H9 (cell line): Measurements from ENCODE around the gene MPP1. TPM values are rescaled to one million over a fixed set of nuclear protein-coding genes. Genes with fewer than 3 reads are reported as not detected.

Experiments
- DNase-seq: peaks from one replicate; pipeline ENCODE4 v3.0.0-alpha.2; 2017
- H2AFZ ChIP-seq: one replicate; pipeline ENCODE4 v1.6.1; 2013; ENCODE audit warnings: mild to moderate bottlenecking, low read length, control low read depth, moderate library complexity
- H2AK5ac ChIP-seq: 2 replicates; pipeline ENCODE4 v1.6.1; 2013; ENCODE audit warnings: low read length, control low read depth, mixed read lengths; ENCODE audit not compliant: insufficient read length
- H2BK120ac ChIP-seq: one replicate; pipeline ENCODE4 v1.6.1; 2013; ENCODE audit warnings: low read depth, mild to moderate bottlenecking, low read length, control low read depth, inconsistent platforms; ENCODE audit not compliant: poor library complexity, severe bottlenecking
- H2BK12ac ChIP-seq: 2 replicates; pipeline ENCODE4 v1.6.1; 2013; ENCODE audit warnings: low read length, control low read depth, mixed read lengths, low read depth; ENCODE audit not compliant: insufficient read length
- H2BK15ac ChIP-seq: 2 replicates; pipeline ENCODE4 v1.6.1; 2013; ENCODE audit warnings: low read depth, low read length, control low read depth
- H2BK20ac ChIP-seq: one replicate; pipeline ENCODE4 v1.6.1; 2013; ENCODE audit warnings: low read depth, mild to moderate bottlenecking, low read length, control low read depth, inconsistent platforms; ENCODE audit not compliant: poor library complexity, severe bottlenecking
- H2BK5ac ChIP-seq: 2 replicates; pipeline ENCODE4 v1.6.1; 2013; ENCODE audit warnings: low read length, control low read depth, mixed read lengths; ENCODE audit not compliant: insufficient read length
- H3K14ac ChIP-seq: 2 replicates; pipeline ENCODE4 v1.6.1; 2013; ENCODE audit warnings: low read length, control low read depth; ENCODE audit not compliant: insufficient read depth
- H3K18ac ChIP-seq: 2 replicates; pipeline ENCODE4 v1.6.1; 2013; ENCODE audit warnings: low read depth, mild to moderate bottlenecking, mixed read lengths, low read length, control low read depth; ENCODE audit not compliant: insufficient read length
- H3K23ac ChIP-seq: 2 replicates; pipeline ENCODE4 v1.6.1; 2013; ENCODE audit warnings: low read length, control low read depth, mixed read lengths, low read depth; ENCODE audit not compliant: insufficient read length
- H3K23me2 ChIP-seq: 2 replicates; pipeline ENCODE4 v1.6.1; 2013; ENCODE audit warnings: low read depth, mild to moderate bottlenecking, mixed read lengths, low read length, control low read depth; ENCODE audit not compliant: insufficient read length, poor library complexity, severe bottlenecking
- H3K27ac ChIP-seq: 2 replicates; pipeline ENCODE4 v1.5.1; 2013; ENCODE audit warnings: low read length, control low read depth, mixed read lengths, low read depth; ENCODE audit not compliant: insufficient read length
- H3K27me3 ChIP-seq: 2 replicates; pipeline ENCODE4 v1.6.1; 2013; ENCODE audit warnings: low read length, control low read depth, inconsistent platforms; ENCODE audit not compliant: insufficient read depth
- H3K4ac ChIP-seq: 2 replicates; pipeline ENCODE4 v1.6.1; 2013; ENCODE audit warnings: low read depth, mild to moderate bottlenecking, control low read depth, inconsistent platforms, low read length, moderate library complexity
- H3K4me1 ChIP-seq: 2 replicates; pipeline ENCODE4 v1.6.1; 2013; ENCODE audit warnings: low read length, control low read depth, inconsistent platforms; ENCODE audit not compliant: insufficient read depth
- H3K4me2 ChIP-seq: 2 replicates; pipeline ENCODE4 v1.6.1; 2013; ENCODE audit warnings: low read length, control low read depth, mixed read lengths; ENCODE audit not compliant: insufficient read length, insufficient read depth
- H3K56ac ChIP-seq: 2 replicates; pipeline ENCODE4 v1.6.1; 2013; ENCODE audit warnings: low read depth, mild to moderate bottlenecking, mixed read lengths, low read length, control low read depth; ENCODE audit not compliant: insufficient read length
- H3K79me1 ChIP-seq: 2 replicates; pipeline ENCODE4 v1.6.1; 2013; ENCODE audit warnings: low read depth, mild to moderate bottlenecking, moderate library complexity, low read length, control low read depth, inconsistent platforms; ENCODE audit not compliant: insufficient read depth, poor library complexity, severe bottlenecking
- H3K79me2 ChIP-seq: 2 replicates; pipeline ENCODE4 v1.6.1; 2013; ENCODE audit warnings: low read length, control low read depth, inconsistent platforms; ENCODE audit not compliant: insufficient read depth
- H3K9ac ChIP-seq: 2 replicates; pipeline ENCODE4 v1.6.1; 2013; ENCODE audit warnings: low read length, control low read depth, mixed read lengths; ENCODE audit not compliant: insufficient read length; ENCODE audit errors: extremely low read depth
- H3K9me3 ChIP-seq: one replicate; pipeline ENCODE4 v1.6.1; 2013; ENCODE audit warnings: low read depth, low read length, inconsistent platforms; ENCODE audit not compliant: control insufficient read depth
- H3T11ph ChIP-seq: one replicate; pipeline ENCODE4 v1.6.1; 2013; ENCODE audit warnings: mild to moderate bottlenecking, low read length, control low read depth, inconsistent platforms
- H4K20me1 ChIP-seq: one replicate; pipeline ENCODE4 v1.6.1; 2013; ENCODE audit not compliant: control insufficient read depth, insufficient read length, insufficient read depth
- H4K5ac ChIP-seq: 2 replicates; pipeline ENCODE4 v1.6.1; 2013; ENCODE audit warnings: low read depth, mild to moderate bottlenecking, mixed read lengths, low read length, control low read depth; ENCODE audit not compliant: insufficient read length
- H4K8ac ChIP-seq: replicated peaks from 2 replicates; pipeline ENCODE4 v1.6.1; 2013; ENCODE audit warnings: low read length, control low read depth, mixed read lengths, low read depth; ENCODE audit not compliant: insufficient read length
- H4K91ac ChIP-seq: 2 replicates; pipeline ENCODE4 v1.6.1; 2013; ENCODE audit warnings: low read depth, mild to moderate bottlenecking, moderate library complexity, mixed read lengths, low read length, control low read depth; ENCODE audit not compliant: insufficient read length
- H3K27ac Mint-ChIP-seq, 3 experiments: 2 replicates in 2 of 3; 3 replicates in 1 of 3; pipeline ENCODE4 v1.8.0; 2020 to 2021; ENCODE audit warnings: mixed read lengths in 3 of 3, mild to moderate bottlenecking in 1 of 3, moderate library complexity in 1 of 3
- H3K27me3 Mint-ChIP-seq: 2 replicates; pipeline ENCODE4 v1.8.0; 2021; ENCODE audit warnings: low read depth, mild to moderate bottlenecking, moderate library complexity, mixed read lengths
- H3K36me3 Mint-ChIP-seq, 3 experiments: 2 replicates in 2 of 3; 3 replicates in 1 of 3; pipeline ENCODE4 v1.8.0; 2020 to 2021; ENCODE audit warnings: low read depth in 3 of 3, mixed read lengths in 3 of 3; ENCODE audit not compliant: insufficient read depth in 1 of 3
- H3K4me1 Mint-ChIP-seq, 2 experiments: 2 replicates each; pipeline ENCODE4 v1.8.0; 2020; ENCODE audit warnings: mixed read lengths in 2 of 2
- H3K4me3 Mint-ChIP-seq, 2 experiments: 2 replicates in 1 of 2; 3 replicates in 1 of 2; pipeline ENCODE4 v1.8.0; 2020 to 2021; ENCODE audit warnings: mild to moderate bottlenecking in 2 of 2, mixed read lengths in 2 of 2, moderate library complexity in 1 of 2
- H3K9me3 Mint-ChIP-seq, 2 experiments: 2 replicates in 1 of 2; 3 replicates in 1 of 2; pipeline ENCODE4 v1.8.0; 2020; ENCODE audit warnings: mild to moderate bottlenecking in 2 of 2, mixed read lengths in 2 of 2, moderate library complexity in 1 of 2
- CTCF ChIP-seq: fragments of 200-600 bp; sonication (generic); conservative IDR thresholded peaks from 3 replicates; pipeline ENCODE4 v1.8.0; 2021; ENCODE audit warnings: antibody characterized with exemption, mild to moderate bottlenecking
- total RNA-seq: library from RNA; stranded (reverse); gene quantifications from 2 replicates; pipeline ENCODE4 v1.2.1, GENCODE V29; 2021

Gene MPP1
- total RNA-seq, 1 experiment from 2014 or later = 17.9 TPM

GRCh38 chrX:154829134-154829533 is 23.8 kb upstream of the MPP1 start:
- Histone ChIP-seq H3K27ac (no peak overlapping the region), H4K5ac (no peak overlapping the region), H3K4ac (no peak overlapping the region), H3K23me2 (no peaks in the 10 kb centered on the region), H3K79me1 (no peaks in the 10 kb centered on the region), H3K79me2 (no peaks in the 10 kb centered on the region), H2AK5ac (no peak overlapping the region), H2BK120ac (no peak overlapping the region), H3K4me2 (no peak overlapping the region), H3T11ph (no peak overlapping the region), H3K27me3 (no peaks in the 10 kb centered on the region), H3K18ac (no peak overlapping the region), H2BK12ac (no peak overlapping the region), H3K14ac (no peak overlapping the region), H2BK20ac (no peak overlapping the region), H4K91ac (no peak overlapping the region), H2AFZ (no peak overlapping the region), H3K4me1 (no peaks in the 10 kb centered on the region; the same call in 1 of the 2 replicates), H4K8ac (no peak overlapping the region), H3K23ac (no peak overlapping the region), H3K56ac (no peak overlapping the region), H3K9me3 (peaks cover 44% of the 10 kb centered on the region), H4K20me1 (no peaks in the 10 kb centered on the region), H2BK5ac (no peak overlapping the region), H3K9ac (no peak overlapping the region), H2BK15ac (no peak overlapping the region)
- Mint-ChIP-seq H3K9me3 (peaks cover 56 to 63% of the 10 kb centered on the region in 2 experiments), H3K36me3 (peaks cover 0 to 4% (median 1%) of the 10 kb centered on the region in 3 experiments; a peak in 3 of 7 replicates), H3K27ac (no peak overlapping the region), H3K4me1 (peaks cover 0 to 8% of the 10 kb centered on the region in 2 experiments; a peak in 1 of 4 replicates), H3K27me3 (no peaks in the 10 kb centered on the region; the same call in none of the 2 replicates), H3K4me3 (no peak overlapping the region)
- no peak for TF ChIP-seq CTCF
- no peak for DNase-seq
